Transverse colon (tissue), 3 donors: ENCODE results near the gene APBB2.

Source experiments
- EP300 ChIP-seq: sonication (generic); formaldehyde crosslinking; IDR thresholded peaks from one replicate; pipeline ENCODE4 v1.6.1; 2017; ENCODE audit warnings: antibody characterized with exemption, low read depth
- POLR2A ChIP-seq: fragments of 450-650 bp; IDR thresholded peaks from one replicate; pipeline ENCODE4 v1.6.1; 2016; ENCODE audit warnings: antibody characterized with exemption, mild to moderate bottlenecking, moderate library complexity
- TF ChIP-seq, protein P1 (sequence below), 5 experiments: fragments of 200-600 bp in 3 of 5; fragments of 450-650 bp in 2 of 5; sonication (generic) in 3 of 5; IDR thresholded peaks; 1 replicate in 2 of 5; 2 replicates in 3 of 5; pipeline ENCODE4 v1.5.1; 2016 to 2017; ENCODE audit warnings: antibody characterized with exemption in 5 of 5, inconsistent platforms in 3 of 5, mild to moderate bottlenecking in 2 of 5, moderate library complexity in 1 of 5

DNA sequence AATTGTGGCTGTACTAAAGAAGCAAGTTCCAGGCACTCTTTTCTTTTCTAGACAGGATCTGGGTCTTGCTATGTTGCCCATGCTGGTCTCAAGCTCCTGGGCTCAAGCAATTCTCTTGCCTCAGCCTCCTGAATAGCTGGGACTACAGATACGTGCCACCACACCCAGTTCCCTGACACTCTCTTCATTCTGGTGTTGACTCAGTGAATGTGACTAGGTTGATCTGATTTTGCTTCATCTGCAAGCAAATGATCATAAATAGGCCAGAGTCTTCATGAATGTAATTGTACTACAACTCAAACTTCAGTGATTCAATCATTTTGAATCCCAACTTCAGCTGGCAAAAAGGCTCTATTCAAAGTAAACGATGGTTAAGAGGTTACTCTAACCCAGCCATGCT lies 78.5 kb downstream of the APBB2 start:
- TF ChIP-seq, protein P1, sequence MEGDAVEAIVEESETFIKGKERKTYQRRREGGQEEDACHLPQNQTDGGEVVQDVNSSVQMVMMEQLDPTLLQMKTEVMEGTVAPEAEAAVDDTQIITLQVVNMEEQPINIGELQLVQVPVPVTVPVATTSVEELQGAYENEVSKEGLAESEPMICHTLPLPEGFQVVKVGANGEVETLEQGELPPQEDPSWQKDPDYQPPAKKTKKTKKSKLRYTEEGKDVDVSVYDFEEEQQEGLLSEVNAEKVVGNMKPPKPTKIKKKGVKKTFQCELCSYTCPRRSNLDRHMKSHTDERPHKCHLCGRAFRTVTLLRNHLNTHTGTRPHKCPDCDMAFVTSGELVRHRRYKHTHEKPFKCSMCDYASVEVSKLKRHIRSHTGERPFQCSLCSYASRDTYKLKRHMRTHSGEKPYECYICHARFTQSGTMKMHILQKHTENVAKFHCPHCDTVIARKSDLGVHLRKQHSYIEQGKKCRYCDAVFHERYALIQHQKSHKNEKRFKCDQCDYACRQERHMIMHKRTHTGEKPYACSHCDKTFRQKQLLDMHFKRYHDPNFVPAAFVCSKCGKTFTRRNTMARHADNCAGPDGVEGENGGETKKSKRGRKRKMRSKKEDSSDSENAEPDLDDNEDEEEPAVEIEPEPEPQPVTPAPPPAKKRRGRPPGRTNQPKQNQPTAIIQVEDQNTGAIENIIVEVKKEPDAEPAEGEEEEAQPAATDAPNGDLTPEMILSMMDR (IDR thresholded peaks at IDR 0.05) = no peak
- TF ChIP-seq EP300 (no peak), POLR2A (no peak)
